ENCODE measurements around the gene LRBA.
"Not testable (repeated sequence)": the region's sequence is repeated elsewhere in the genome, so short reads cannot be mapped to it uniquely, and the experiment has no call there.

Gene LRBA

DNA sequence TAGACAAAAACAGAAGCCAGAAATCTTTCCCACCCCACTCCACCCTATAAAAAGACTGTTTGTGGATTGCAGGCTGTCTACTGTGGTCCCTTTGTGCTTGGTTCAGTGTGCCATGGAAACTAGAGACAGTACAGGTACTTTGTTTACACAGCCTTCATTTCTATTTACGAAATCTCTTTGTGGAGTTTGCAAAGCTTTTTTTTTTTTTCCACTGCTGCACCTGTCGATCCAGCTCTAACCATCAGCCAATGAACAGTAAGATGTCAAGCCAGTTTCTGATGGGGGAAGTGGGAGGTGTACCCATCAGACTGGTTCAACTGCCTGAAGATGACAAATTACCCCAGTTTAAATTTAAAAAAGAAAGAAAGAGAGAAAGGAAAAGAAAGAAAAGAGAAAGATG lies 20.2 kb upstream of the LRBA start:
- no peak for DNase-seq (ENCODE audit: low spot score)
- TF ChIP-seq, protein P1, sequence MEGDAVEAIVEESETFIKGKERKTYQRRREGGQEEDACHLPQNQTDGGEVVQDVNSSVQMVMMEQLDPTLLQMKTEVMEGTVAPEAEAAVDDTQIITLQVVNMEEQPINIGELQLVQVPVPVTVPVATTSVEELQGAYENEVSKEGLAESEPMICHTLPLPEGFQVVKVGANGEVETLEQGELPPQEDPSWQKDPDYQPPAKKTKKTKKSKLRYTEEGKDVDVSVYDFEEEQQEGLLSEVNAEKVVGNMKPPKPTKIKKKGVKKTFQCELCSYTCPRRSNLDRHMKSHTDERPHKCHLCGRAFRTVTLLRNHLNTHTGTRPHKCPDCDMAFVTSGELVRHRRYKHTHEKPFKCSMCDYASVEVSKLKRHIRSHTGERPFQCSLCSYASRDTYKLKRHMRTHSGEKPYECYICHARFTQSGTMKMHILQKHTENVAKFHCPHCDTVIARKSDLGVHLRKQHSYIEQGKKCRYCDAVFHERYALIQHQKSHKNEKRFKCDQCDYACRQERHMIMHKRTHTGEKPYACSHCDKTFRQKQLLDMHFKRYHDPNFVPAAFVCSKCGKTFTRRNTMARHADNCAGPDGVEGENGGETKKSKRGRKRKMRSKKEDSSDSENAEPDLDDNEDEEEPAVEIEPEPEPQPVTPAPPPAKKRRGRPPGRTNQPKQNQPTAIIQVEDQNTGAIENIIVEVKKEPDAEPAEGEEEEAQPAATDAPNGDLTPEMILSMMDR (IDR thresholded peaks at IDR 0.05; ENCODE audit: extremely low read depth, insufficient read depth, missing control alignments) = no peak
- in situ Hi-C loops (cut with MboI; ENCODE audit: low pct_unique_long_range_greater_than_20kb, low sequenced_read_pairs, unreplicated experiment) = no loop called here

- TF ChIP-seq, protein P1 (IDR thresholded peaks at IDR 0.05; ENCODE audit: extremely low read depth, insufficient read depth, missing control alignments) = no peak
- in situ Hi-C loops (cut with MboI; ENCODE audit: low pct_unique_long_range_greater_than_20kb, low sequenced_read_pairs, unreplicated experiment) = no loop called here
- no peak for DNase-seq (ENCODE audit: low spot score)
Observed at GRCh38 chr4:151034829-151035228, 19.7 kb upstream of the LRBA start.

- TF ChIP-seq, protein P1 (IDR thresholded peaks at IDR 0.05; ENCODE audit: extremely low read depth, insufficient read depth, missing control alignments) = no peak
- DNase-seq (ENCODE audit: low spot score) = no peak
- in situ Hi-C loops (cut with MboI; ENCODE audit: low pct_unique_long_range_greater_than_20kb, low sequenced_read_pairs, unreplicated experiment) = no loop called here
Observed at GRCh38 chr4:151031831-151032605, 16.9 kb upstream of the LRBA start.

DNA sequence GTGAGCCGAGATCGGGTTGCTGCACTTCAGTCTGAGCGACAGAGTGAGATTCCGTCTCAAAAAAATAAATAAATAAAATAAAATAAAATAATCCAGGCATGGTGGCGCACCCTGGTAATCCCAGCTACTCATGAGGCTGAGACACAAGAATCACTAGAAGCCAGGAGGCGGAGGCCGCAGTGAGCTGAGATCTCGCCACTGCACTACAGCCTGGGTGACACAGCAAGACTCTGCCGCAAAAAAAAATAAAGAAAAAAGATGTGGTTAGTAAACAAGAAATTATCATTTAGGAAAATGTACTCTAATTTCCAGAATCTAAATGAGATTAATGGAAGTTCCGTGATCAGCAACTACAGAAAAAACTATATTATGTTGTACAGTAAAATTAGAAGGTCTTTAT lies 14.5 kb upstream of the LRBA start:
- DNase-seq (ENCODE audit: low spot score) = no peak
- in situ Hi-C loops (cut with MboI; ENCODE audit: low pct_unique_long_range_greater_than_20kb, low sequenced_read_pairs, unreplicated experiment) = no loop called here
- TF ChIP-seq, protein P1 (IDR thresholded peaks at IDR 0.05; ENCODE audit: extremely low read depth, insufficient read depth, missing control alignments) = no peak

DNA sequence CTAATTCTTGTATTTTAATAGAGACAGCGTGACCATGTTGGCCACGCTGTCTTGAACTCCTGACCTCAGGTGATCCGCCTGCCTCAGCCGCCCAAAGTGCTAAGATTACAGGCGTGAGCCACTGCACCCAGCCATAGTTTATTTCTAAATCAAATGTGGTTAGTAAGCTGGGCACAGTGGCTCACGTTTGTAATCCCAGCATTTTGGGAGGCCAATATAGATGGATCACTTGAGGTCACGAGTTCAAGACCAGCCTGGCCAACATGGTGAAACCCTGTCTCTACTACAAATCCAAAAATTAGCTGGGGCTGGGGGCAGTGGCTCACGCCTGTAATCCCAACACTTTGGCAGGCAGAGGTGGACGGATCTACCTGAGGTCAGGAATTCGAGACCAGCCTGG lies 13.9 kb upstream of the LRBA start:
- in situ Hi-C loops (cut with MboI; ENCODE audit: low pct_unique_long_range_greater_than_20kb, low sequenced_read_pairs, unreplicated experiment); DNase-seq (ENCODE audit: low spot score): not testable (repeated sequence)

DNA sequence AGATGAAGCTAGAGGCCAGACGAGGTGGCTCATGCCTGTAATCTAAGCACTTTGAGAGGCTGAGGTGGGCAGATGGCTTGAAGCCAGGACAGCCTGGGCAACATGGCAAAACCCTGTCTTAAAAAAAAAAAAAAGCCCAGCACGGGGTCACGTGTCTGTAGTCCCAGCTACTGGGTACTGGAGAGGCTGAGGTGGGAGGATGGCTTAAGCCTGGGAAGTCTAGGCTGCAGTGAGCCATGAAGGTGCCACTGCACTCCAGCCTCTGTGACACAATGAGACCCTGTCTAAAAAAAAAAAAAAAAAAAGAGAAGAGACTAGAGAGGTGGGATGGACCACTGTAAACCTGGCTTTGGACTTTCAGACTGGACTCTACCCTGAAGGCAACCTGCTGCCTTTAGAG lies 10.7 kb upstream of the LRBA start:
- in situ Hi-C loops (cut with MboI; ENCODE audit: low pct_unique_long_range_greater_than_20kb, low sequenced_read_pairs, unreplicated experiment) = no loop called here
- TF ChIP-seq, protein P1 (IDR thresholded peaks at IDR 0.05; ENCODE audit: extremely low read depth, insufficient read depth, missing control alignments) = no peak
- no peak for DNase-seq (ENCODE audit: low spot score)

- TF ChIP-seq, protein P1 (IDR thresholded peaks at IDR 0.05; ENCODE audit: extremely low read depth, insufficient read depth, missing control alignments) = no peak
- DNase-seq (ENCODE audit: low spot score) = no peak
- in situ Hi-C loops (cut with MboI; ENCODE audit: low pct_unique_long_range_greater_than_20kb, low sequenced_read_pairs, unreplicated experiment) = no loop called here
Observed at GRCh38 chr4:151022586-151022985, 7.5 kb upstream of the LRBA start.

Data from GM13977 (cell line).